Neural crest cell (in vitro differentiated cells): Measurements from ENCODE around the gene SAMD14. TPM values are rescaled to one million over a fixed set of nuclear protein-coding genes. Genes with fewer than 3 reads are reported as not detected.
A peak's percentile ranks its signal among the peaks of the same experiment; 100 is the strongest.

Experiments
- DNase-seq: peaks from one replicate; pipeline ENCODE4 v3.0.0; 2021; ENCODE audit warnings: low read depth, mixed read lengths, low spot score
- H3K27ac Mint-ChIP-seq: one replicate; pipeline ENCODE4 v1.8.0; 2021; ENCODE audit warnings: mild to moderate bottlenecking, mixed read lengths; ENCODE audit not compliant: unreplicated experiment
- H3K27me3 Mint-ChIP-seq: 2 replicates; pipeline ENCODE4 v1.8.0; 2021; ENCODE audit warnings: low read depth, mild to moderate bottlenecking, mixed read lengths
- H3K36me3 Mint-ChIP-seq: 2 replicates; pipeline ENCODE4 v1.8.0; 2021; ENCODE audit warnings: low read depth, mild to moderate bottlenecking, mixed read lengths
- H3K4me1 Mint-ChIP-seq: 2 replicates; pipeline ENCODE4 v1.8.0; 2021; ENCODE audit warnings: mixed read lengths
- H3K4me3 Mint-ChIP-seq: one replicate; pipeline ENCODE4 v1.8.0; 2021; ENCODE audit warnings: mild to moderate bottlenecking, mixed read lengths
- H3K9me3 Mint-ChIP-seq: 2 replicates; pipeline ENCODE4 v1.8.0; 2021; ENCODE audit warnings: mixed read lengths
- total RNA-seq: library from RNA; stranded (reverse); gene quantifications from 2 replicates; pipeline ENCODE4 v1.2.1, GENCODE V29; 2021
- TF ChIP-seq, protein P1 (sequence below): fragments of 200-600 bp; sonication (generic); conservative IDR thresholded peaks from 2 replicates; pipeline ENCODE4 v1.5.0; 2021; ENCODE audit warnings: antibody characterized with exemption, mild to moderate bottlenecking

SAMD14 gene
- total RNA-seq, 1 donor from 2014 or later: 28.7 TPM

- Mint-ChIP-seq H3K4me1 (peaks cover 14% of the 10 kb centered on the region), H3K9me3 (no peaks in the 10 kb centered on the region), H3K4me3 (no peak overlapping the region), H3K27ac (no peak overlapping the region), H3K36me3 (no peaks in the 10 kb centered on the region), H3K27me3 (no peaks in the 10 kb centered on the region)
- no peak for DNase-seq
- TF ChIP-seq, protein P1, sequence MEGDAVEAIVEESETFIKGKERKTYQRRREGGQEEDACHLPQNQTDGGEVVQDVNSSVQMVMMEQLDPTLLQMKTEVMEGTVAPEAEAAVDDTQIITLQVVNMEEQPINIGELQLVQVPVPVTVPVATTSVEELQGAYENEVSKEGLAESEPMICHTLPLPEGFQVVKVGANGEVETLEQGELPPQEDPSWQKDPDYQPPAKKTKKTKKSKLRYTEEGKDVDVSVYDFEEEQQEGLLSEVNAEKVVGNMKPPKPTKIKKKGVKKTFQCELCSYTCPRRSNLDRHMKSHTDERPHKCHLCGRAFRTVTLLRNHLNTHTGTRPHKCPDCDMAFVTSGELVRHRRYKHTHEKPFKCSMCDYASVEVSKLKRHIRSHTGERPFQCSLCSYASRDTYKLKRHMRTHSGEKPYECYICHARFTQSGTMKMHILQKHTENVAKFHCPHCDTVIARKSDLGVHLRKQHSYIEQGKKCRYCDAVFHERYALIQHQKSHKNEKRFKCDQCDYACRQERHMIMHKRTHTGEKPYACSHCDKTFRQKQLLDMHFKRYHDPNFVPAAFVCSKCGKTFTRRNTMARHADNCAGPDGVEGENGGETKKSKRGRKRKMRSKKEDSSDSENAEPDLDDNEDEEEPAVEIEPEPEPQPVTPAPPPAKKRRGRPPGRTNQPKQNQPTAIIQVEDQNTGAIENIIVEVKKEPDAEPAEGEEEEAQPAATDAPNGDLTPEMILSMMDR: no peak
These were observed 62.0 kb downstream of the SAMD14 start for GRCh38 chr17:50067996-50068395.

- no peaks in the 10 kb centered on the region for H3K9me3 Mint-ChIP-seq
- peaks cover 14% of the 10 kb centered on the region for H3K4me1 Mint-ChIP-seq
- H3K27me3 Mint-ChIP-seq: no peaks in the 10 kb centered on the region
- no peak overlapping the region for H3K27ac Mint-ChIP-seq
- H3K4me3 Mint-ChIP-seq: no peak overlapping the region
- TF ChIP-seq, protein P1: no peak
- no peak for DNase-seq
- no peaks in the 10 kb centered on the region for H3K36me3 Mint-ChIP-seq
These were observed 63.0 kb downstream of the SAMD14 start for GRCh38 chr17:50066995-50067394.

- Mint-ChIP-seq H3K4me3 (no peak overlapping the region), H3K4me1 (peaks cover 14% of the 10 kb centered on the region), H3K27ac (peak overlapping the region; percentile 96), H3K36me3 (no peaks in the 10 kb centered on the region), H3K9me3 (no peaks in the 10 kb centered on the region), H3K27me3 (no peaks in the 10 kb centered on the region)
- TF ChIP-seq, protein P1: no peak
- no peak for DNase-seq
These were observed 64.9 kb downstream of the SAMD14 start for GRCh38 chr17:50065056-50065455.

GRCh38 chr17:50064253-50065001, 65.5 kb downstream of the SAMD14 start:
- H3K36me3 Mint-ChIP-seq: no peaks in the 10 kb centered on the region
- H3K4me1 Mint-ChIP-seq: peaks cover 18% of the 10 kb centered on the region
- TF ChIP-seq, protein P1: no peak
- no peaks in the 10 kb centered on the region for H3K9me3 Mint-ChIP-seq
- H3K27ac Mint-ChIP-seq: peak overlapping the region; percentile 96
- DNase-seq: no peak
- no peak overlapping the region for H3K4me3 Mint-ChIP-seq
- no peaks in the 10 kb centered on the region for H3K27me3 Mint-ChIP-seq

DNA sequence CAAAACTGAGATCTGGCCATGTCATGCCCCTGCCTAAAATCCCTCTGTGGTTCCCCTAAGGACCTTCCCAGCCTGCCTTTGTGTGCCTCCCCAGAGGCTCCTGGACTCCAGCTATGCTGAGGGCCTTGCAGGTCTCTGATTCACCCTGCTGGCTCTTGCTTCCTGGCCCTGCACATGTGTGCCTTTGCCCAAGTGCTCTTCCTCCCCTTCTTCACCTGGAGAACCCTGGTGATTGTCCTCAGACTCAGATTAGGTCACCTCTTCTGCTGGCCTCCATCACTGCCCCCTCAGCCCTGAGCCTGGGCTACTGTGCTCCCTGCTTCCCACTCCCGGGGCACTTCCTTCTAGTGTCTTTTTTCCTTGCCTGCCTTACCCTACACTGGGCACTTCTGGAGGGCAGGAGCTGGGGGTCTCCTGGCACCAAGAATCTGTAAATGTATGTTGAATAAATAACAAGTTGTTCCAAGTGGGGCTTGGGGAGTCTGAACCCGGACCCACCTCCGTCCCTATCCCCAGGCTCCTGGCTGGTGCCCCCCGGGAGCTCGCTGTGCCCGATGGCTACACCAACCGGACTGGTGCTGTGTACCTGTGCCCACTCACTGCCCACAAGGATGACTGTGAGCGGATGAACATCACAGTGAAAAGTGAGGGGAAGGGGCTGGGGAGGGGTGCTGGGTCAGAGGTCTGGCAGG, 66.3 kb downstream of the SAMD14 start:
- Mint-ChIP-seq H3K4me1 (peaks cover 20% of the 10 kb centered on the region), H3K4me3 (no peak overlapping the region), H3K36me3 (no peaks in the 10 kb centered on the region), H3K27ac (no peak overlapping the region), H3K9me3 (no peaks in the 10 kb centered on the region), H3K27me3 (peaks cover 2% of the 10 kb centered on the region)
- TF ChIP-seq, protein P1: no peak
- no peak for DNase-seq
